Sigmoid colon (tissue), 4 donors: Measurements from ENCODE around the gene SGCD.

Experiments
- EP300 ChIP-seq, 4 donors: sonication (generic); formaldehyde crosslinking; IDR thresholded peaks; one replicate each; pipeline ENCODE4 v1.6.1; 2017; ENCODE audit warnings: antibody characterized with exemption in 4 of 4
- POLR2A ChIP-seq, 2 donors: fragments of 450-650 bp; IDR thresholded peaks; one replicate each; pipeline ENCODE4 v1.6.1; 2016; ENCODE audit warnings: antibody characterized with exemption in 2 of 2, mild to moderate bottlenecking in 2 of 2, moderate library complexity in 2 of 2
- POLR2AphosphoS5 ChIP-seq, 4 donors: sonication (generic); formaldehyde crosslinking; IDR thresholded peaks; one replicate each; pipeline ENCODE4 v1.6.1; 2017; ENCODE audit warnings: antibody characterized with exemption in 4 of 4
- TF ChIP-seq, protein P1 (sequence below), 4 experiments: fragments of 450-650 bp in 3 of 4; fragments of 200-600 bp in 1 of 4; IDR thresholded peaks; one replicate each; pipeline ENCODE4 v1.5.1; 2016 to 2019; ENCODE audit warnings: antibody characterized with exemption in 4 of 4, mild to moderate bottlenecking in 3 of 4, moderate library complexity in 2 of 4

- TF ChIP-seq, protein P1, sequence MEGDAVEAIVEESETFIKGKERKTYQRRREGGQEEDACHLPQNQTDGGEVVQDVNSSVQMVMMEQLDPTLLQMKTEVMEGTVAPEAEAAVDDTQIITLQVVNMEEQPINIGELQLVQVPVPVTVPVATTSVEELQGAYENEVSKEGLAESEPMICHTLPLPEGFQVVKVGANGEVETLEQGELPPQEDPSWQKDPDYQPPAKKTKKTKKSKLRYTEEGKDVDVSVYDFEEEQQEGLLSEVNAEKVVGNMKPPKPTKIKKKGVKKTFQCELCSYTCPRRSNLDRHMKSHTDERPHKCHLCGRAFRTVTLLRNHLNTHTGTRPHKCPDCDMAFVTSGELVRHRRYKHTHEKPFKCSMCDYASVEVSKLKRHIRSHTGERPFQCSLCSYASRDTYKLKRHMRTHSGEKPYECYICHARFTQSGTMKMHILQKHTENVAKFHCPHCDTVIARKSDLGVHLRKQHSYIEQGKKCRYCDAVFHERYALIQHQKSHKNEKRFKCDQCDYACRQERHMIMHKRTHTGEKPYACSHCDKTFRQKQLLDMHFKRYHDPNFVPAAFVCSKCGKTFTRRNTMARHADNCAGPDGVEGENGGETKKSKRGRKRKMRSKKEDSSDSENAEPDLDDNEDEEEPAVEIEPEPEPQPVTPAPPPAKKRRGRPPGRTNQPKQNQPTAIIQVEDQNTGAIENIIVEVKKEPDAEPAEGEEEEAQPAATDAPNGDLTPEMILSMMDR (IDR thresholded peaks at IDR 0.05) = no peak
- TF ChIP-seq POLR2AphosphoS5 (IDR thresholded peaks at IDR 0.05) (no peak), POLR2A (IDR thresholded peaks at IDR 0.05) (no peak), EP300 (IDR thresholded peaks at IDR 0.05) (no peak)
Measured at GRCh38 chr5:156716591-156717380, 389.8 kb downstream of the SGCD start.
